Right lobe of liver (tissue), 4 donors: Measurements from ENCODE around the gene SART3.

Experiments used
- POLR2A ChIP-seq: fragments of 450-650 bp; IDR thresholded peaks from one replicate; pipeline ENCODE4 v1.6.1; 2017; ENCODE audit warnings: antibody characterized with exemption, mild to moderate bottlenecking
- TF ChIP-seq, protein P1 (sequence below), 4 donors: fragments of 200-600 bp in 3 of 4; fragments of 450-650 bp in 1 of 4; IDR thresholded peaks; one replicate each; pipeline versions ENCODE4 v1.5.1 to v1.8.0; 2016 to 2022; ENCODE audit warnings: antibody characterized with exemption in 4 of 4, mild to moderate bottlenecking in 2 of 4
- donor health status: DM: no; HTN: no; CAD: no.
- donor health status: DM: no; HTN: no; CAD: no.
- donor health status: DM: no; HTN: yes; CAD: no.

DNA sequence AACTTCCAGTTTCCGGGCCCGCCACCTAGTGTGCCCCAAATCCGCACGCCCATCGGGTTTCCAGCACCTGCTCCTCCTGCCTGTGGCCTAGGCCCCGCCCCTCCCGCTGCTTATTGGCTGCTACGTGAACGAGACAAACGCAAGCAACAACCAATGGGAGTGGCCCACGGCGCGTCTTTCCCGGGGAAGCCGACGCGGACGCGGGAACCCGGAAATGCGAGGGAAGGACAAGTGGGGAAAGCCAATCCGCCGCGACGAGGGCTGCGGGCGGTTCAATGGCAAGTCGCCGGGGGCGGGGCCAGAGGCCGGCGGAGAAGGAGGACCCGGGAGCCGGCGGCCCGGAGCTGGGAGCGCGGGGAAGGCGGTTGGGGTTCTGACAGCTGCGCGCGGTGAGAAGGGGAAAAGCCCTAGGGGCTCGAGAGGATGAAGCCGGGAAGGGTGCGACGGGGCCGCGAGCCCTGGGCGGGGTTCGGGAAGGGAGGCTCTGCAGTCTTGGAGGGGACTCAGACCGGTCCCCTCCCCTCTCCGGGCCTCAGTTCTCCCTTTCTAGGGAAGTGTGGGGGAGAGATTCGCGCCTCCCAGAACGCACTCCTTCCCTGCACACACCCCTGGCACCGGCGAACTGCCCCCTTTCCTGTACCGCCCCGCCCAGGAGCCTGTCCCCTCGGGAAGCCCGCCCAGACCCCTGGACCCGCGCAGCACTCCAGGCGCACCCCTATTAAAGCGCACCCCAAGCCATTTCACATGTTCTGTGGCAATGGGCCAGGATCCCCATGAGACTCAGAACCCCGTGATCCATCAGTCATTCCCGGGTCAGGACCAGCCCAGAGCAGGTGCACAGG lies 45.8 kb downstream of the SART3 start, which contains the start of gene FICD:
- TF ChIP-seq, protein P1, sequence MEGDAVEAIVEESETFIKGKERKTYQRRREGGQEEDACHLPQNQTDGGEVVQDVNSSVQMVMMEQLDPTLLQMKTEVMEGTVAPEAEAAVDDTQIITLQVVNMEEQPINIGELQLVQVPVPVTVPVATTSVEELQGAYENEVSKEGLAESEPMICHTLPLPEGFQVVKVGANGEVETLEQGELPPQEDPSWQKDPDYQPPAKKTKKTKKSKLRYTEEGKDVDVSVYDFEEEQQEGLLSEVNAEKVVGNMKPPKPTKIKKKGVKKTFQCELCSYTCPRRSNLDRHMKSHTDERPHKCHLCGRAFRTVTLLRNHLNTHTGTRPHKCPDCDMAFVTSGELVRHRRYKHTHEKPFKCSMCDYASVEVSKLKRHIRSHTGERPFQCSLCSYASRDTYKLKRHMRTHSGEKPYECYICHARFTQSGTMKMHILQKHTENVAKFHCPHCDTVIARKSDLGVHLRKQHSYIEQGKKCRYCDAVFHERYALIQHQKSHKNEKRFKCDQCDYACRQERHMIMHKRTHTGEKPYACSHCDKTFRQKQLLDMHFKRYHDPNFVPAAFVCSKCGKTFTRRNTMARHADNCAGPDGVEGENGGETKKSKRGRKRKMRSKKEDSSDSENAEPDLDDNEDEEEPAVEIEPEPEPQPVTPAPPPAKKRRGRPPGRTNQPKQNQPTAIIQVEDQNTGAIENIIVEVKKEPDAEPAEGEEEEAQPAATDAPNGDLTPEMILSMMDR (IDR thresholded peaks at IDR 0.05): no peak
- peak; percentile 51 for TF ChIP-seq POLR2A
